Measurements from ENCODE around the gene PPP1R26. TPM values are rescaled to one million over a fixed set of nuclear protein-coding genes. Genes with fewer than 3 reads are reported as not detected.
"Not testable (repeated sequence)": the region's sequence is repeated elsewhere in the genome, so short reads cannot be mapped to it uniquely, and the experiment has no call there.

Gene PPP1R26
- total and polyA plus RNA-seq, 2 experiments from 2014 or later, result 25.9 to 62.2 TPM

GRCh38 chr9:135450956-135451355 is 28.6 kb upstream of the PPP1R26 start:
- no peaks in the 10 kb centered on the region for H3K36me3 ChIP-seq

GRCh38 chr9:135451909-135452308 is 27.7 kb upstream of the PPP1R26 start:
- not testable (repeated sequence) for H3K9me3 ChIP-seq (ENCODE audit: low read depth); H3K4me3 ChIP-seq; H3K36me3 ChIP-seq; H3K4me1 ChIP-seq (ENCODE audit: low read depth); H3K27me3 ChIP-seq; DNase-seq (ENCODE audit: low read depth in 1 of 2, low spot score in 1 of 2); H3K27ac ChIP-seq

More at GRCh38 chr9:135450956-135451355, 28.6 kb upstream of the PPP1R26 start:
- Histone ChIP-seq H3K9me3 (ENCODE audit: low read depth) (no peaks in the 10 kb centered on the region), H3K4me3 (no peak overlapping the region), H3K4me1 (ENCODE audit: low read depth) (no peaks in the 10 kb centered on the region), H3K27ac (no peak overlapping the region), H3K27me3 (no peaks in the 10 kb centered on the region)
- TF ChIP-seq, protein P1, sequence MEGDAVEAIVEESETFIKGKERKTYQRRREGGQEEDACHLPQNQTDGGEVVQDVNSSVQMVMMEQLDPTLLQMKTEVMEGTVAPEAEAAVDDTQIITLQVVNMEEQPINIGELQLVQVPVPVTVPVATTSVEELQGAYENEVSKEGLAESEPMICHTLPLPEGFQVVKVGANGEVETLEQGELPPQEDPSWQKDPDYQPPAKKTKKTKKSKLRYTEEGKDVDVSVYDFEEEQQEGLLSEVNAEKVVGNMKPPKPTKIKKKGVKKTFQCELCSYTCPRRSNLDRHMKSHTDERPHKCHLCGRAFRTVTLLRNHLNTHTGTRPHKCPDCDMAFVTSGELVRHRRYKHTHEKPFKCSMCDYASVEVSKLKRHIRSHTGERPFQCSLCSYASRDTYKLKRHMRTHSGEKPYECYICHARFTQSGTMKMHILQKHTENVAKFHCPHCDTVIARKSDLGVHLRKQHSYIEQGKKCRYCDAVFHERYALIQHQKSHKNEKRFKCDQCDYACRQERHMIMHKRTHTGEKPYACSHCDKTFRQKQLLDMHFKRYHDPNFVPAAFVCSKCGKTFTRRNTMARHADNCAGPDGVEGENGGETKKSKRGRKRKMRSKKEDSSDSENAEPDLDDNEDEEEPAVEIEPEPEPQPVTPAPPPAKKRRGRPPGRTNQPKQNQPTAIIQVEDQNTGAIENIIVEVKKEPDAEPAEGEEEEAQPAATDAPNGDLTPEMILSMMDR (IDR thresholded peaks at IDR 0.05; ENCODE audit: low read depth, low read length), result no peak
- DNase-seq (ENCODE audit: low read depth in 1 of 2, low spot score in 1 of 2), result no peak

DNA sequence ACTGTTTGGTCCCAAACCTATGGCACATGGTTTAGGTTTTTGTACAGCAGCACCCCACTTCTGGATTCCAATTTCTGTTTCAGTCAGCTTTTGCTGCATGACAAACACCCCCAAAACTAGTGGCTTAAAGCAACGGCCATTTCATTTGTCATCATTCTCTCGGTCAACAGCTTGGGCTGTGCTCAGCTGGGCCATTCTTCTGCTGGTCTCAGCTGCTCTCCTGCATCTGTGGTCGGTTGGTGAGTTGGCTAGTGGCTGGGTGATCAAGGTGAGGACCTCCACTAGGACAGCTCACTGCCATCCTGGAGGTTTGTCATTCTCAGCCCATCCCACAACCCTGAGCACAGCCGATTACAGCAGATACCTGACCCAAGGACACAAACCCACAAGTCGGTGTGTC is 24.8 kb upstream of the PPP1R26 start:
- Histone ChIP-seq H3K27me3 (no peaks in the 10 kb centered on the region), H3K36me3 (no peaks in the 10 kb centered on the region), H3K4me1 (ENCODE audit: low read depth) (no peaks in the 10 kb centered on the region), H3K9me3 (ENCODE audit: low read depth) (no peaks in the 10 kb centered on the region), H3K4me3 (no peak overlapping the region), H3K27ac (no peak overlapping the region)
- no peak for DNase-seq (ENCODE audit: low read depth in 1 of 2, low spot score in 1 of 2)
- TF ChIP-seq, protein P1 (IDR thresholded peaks at IDR 0.05; ENCODE audit: low read depth, low read length), result no peak

GRCh38 chr9:135455401-135456030 is 24.1 kb upstream of the PPP1R26 start:
- Histone ChIP-seq H3K9me3 (ENCODE audit: low read depth) (no peaks in the 10 kb centered on the region), H3K4me1 (ENCODE audit: low read depth) (no peaks in the 10 kb centered on the region), H3K36me3 (no peaks in the 10 kb centered on the region), H3K4me3 (no peak overlapping the region), H3K27me3 (no peaks in the 10 kb centered on the region), H3K27ac (no peak overlapping the region)
- no peak for DNase-seq (ENCODE audit: low read depth in 1 of 2, low spot score in 1 of 2)
- TF ChIP-seq, protein P1 (IDR thresholded peaks at IDR 0.05; ENCODE audit: low read depth, low read length), result no peak

DNA sequence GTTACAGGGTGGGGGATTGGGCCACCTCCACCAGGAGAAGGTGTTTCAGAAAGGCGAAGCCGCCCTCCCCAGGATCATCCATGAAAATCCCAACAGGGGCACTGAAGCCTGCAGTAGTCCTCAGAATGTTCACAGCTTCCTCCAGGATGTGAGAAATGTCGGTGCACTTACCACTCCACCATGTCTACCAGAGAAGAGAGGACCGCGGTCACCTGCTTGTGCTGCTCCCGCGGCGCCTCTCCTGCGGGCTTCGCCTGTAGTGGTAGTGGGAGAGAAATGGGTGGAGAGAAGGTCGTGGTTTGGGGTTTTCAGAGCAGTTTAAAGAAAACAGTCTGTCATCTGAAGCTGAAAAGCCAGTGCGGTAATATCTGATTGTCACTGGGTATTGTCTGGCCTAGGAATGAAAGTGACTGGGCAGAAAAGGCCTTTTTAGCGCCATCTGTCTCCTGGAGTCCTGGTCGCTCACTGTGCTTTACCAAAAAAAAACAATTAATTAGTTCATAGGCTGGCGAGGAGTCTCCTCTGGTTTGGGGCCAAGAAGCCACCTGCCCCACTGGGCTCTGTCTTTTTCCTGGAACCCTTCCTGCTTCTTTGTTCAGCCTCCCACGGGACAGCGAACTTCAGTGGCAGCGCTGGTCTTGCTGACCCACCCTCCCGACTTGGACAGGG is 23.0 kb upstream of the PPP1R26 start:
- no peaks in the 10 kb centered on the region for H3K27me3 ChIP-seq
- H3K36me3 ChIP-seq, result no peaks in the 10 kb centered on the region
- H3K4me1 ChIP-seq (ENCODE audit: low read depth), result no peaks in the 10 kb centered on the region
- no peak overlapping the region for H3K27ac ChIP-seq
- H3K9me3 ChIP-seq (ENCODE audit: low read depth), result no peaks in the 10 kb centered on the region
- TF ChIP-seq, protein P1 (IDR thresholded peaks at IDR 0.05; ENCODE audit: low read depth, low read length), result no peak
- no peak for DNase-seq (ENCODE audit: low read depth in 1 of 2, low spot score in 1 of 2)
- H3K4me3 ChIP-seq, result no peak overlapping the region

DNA sequence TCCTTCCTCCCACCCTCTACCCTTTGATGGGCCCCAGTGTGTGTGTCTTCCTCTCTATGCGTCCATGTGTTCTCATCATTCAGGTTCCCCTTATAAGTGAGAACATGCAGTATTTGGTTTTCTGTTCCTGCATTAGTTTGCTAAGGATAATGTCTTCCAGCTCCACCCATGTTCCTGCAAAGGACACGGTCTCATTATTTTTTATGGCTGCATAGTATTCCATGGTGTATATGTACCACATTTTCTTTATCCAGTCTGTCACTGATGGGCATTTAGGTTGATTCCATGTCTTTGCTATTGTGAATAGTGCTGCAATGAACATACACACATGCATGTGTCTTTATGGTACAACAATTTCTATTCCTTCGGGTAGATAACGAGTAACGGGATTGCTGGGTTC is 21.1 kb upstream of the PPP1R26 start:
- not testable (repeated sequence) for H3K36me3 ChIP-seq; H3K4me1 ChIP-seq (ENCODE audit: low read depth); H3K27me3 ChIP-seq; DNase-seq (ENCODE audit: low read depth in 1 of 2, low spot score in 1 of 2); H3K9me3 ChIP-seq (ENCODE audit: low read depth); H3K27ac ChIP-seq; H3K4me3 ChIP-seq

Measured in cardiac muscle cell (in vitro differentiated cells and primary cell).